Liver (tissue), 9 donors: ENCODE measurements around the gene MS4A6E. TPM values are rescaled to one million over a fixed set of nuclear protein-coding genes. Genes with fewer than 3 reads are reported as not detected.

Source experiments
- DNase-seq: peaks from one replicate; pipeline ENCODE4 v3.0.0-alpha.2; 2017; ENCODE audit warnings: low spot score
- H3K27ac ChIP-seq, 2 donors: one replicate each; pipeline ENCODE4 v1.7.0; 2013; ENCODE audit warnings: inconsistent platforms in 2 of 2, low read length in 2 of 2, control low read depth in 1 of 2, low read depth in 1 of 2, mild to moderate bottlenecking in 1 of 2
- H3K27me3 ChIP-seq, 4 donors: one replicate each; pipeline versions ENCODE4 v1.6.1 to v1.7.0; 2013; ENCODE audit warnings: low read length in 3 of 4, inconsistent platforms in 1 of 4, mild to moderate bottlenecking in 1 of 4, moderate library complexity in 1 of 4; ENCODE audit not compliant: control insufficient read depth in 4 of 4, insufficient read depth in 4 of 4
- H3K36me3 ChIP-seq, 4 donors: one replicate each; pipeline versions ENCODE4 v1.6.1 to v1.7.0; 2013; ENCODE audit warnings: low read length in 3 of 4, mild to moderate bottlenecking in 3 of 4, low read depth in 1 of 4, moderate library complexity in 1 of 4; ENCODE audit not compliant: control insufficient read depth in 4 of 4, insufficient read depth in 3 of 4
- H3K4me1 ChIP-seq, 4 donors: one replicate each; pipeline versions ENCODE4 v1.6.1 to v1.7.0; 2013; ENCODE audit warnings: low read length in 3 of 4, mild to moderate bottlenecking in 3 of 4, moderate library complexity in 1 of 4; ENCODE audit not compliant: control insufficient read depth in 4 of 4, insufficient read depth in 4 of 4
- H3K4me3 ChIP-seq, 3 donors: one replicate each; pipeline versions ENCODE4 v1.6.1 to v1.7.0; 2013; ENCODE audit warnings: low read length in 3 of 3, control low read depth in 1 of 3, low read depth in 1 of 3, mild to moderate bottlenecking in 1 of 3
- H3K9ac ChIP-seq, 2 donors: one replicate each; pipeline ENCODE4 v1.7.0; 2013; ENCODE audit warnings: low read length in 2 of 2, mild to moderate bottlenecking in 2 of 2, moderate library complexity in 2 of 2, control low read depth in 1 of 2, low read depth in 1 of 2
- H3K9me3 ChIP-seq, 4 donors: one replicate each; pipeline versions ENCODE4 v1.6.1 to v1.7.0; 2013; ENCODE audit warnings: low read length in 3 of 4; ENCODE audit not compliant: control insufficient read depth in 4 of 4
- ATF3 ChIP-seq: IDR thresholded peaks from 2 replicates; pipeline ENCODE4 v1.6.1; 2016; ENCODE audit warnings: antibody characterized with exemption
- CTCF ChIP-seq: fragments of 150-350 bp; IDR thresholded peaks from 2 replicates; pipeline ENCODE4 v1.5.1; 2017; ENCODE audit warnings: improper control_type of control experiment, low read depth, low read length; ENCODE audit not compliant: missing input control
- EGR1 ChIP-seq, 2 donors: IDR thresholded peaks; 2 replicates each; pipeline ENCODE4 v1.6.1; 2016 to 2018; ENCODE audit warnings: antibody characterized with exemption in 2 of 2, low read depth in 2 of 2
- FOXA1 ChIP-seq: IDR thresholded peaks from 2 replicates; pipeline ENCODE4 v1.6.1; 2016; ENCODE audit warnings: antibody characterized with exemption
- FOXA2 ChIP-seq: IDR thresholded peaks from 2 replicates; pipeline ENCODE4 v1.6.1; 2016; ENCODE audit warnings: antibody characterized with exemption
- GABPA ChIP-seq, 2 donors: IDR thresholded peaks in 1 of 2; conservative IDR thresholded peaks in 1 of 2; 2 replicates each; pipeline ENCODE4 v1.6.1; 2016; ENCODE audit warnings: antibody characterized with exemption in 2 of 2, mild to moderate bottlenecking in 1 of 2, moderate library complexity in 1 of 2
- HNF4A ChIP-seq, 2 donors: conservative IDR thresholded peaks; 2 replicates each; pipeline ENCODE4 v1.6.1; 2016; ENCODE audit warnings: antibody characterized with exemption in 2 of 2, mild to moderate bottlenecking in 2 of 2
- HNF4G ChIP-seq: IDR thresholded peaks from 2 replicates; pipeline ENCODE4 v1.6.1; 2016; ENCODE audit warnings: antibody characterized with exemption
- JUND ChIP-seq, 2 donors: IDR thresholded peaks; 2 replicates each; pipeline ENCODE4 v1.6.1; 2016; ENCODE audit warnings: antibody characterized with exemption in 2 of 2
- MAX ChIP-seq: IDR thresholded peaks from 2 replicates; pipeline ENCODE4 v1.6.1; 2016; ENCODE audit warnings: antibody characterized with exemption
- NR2F2 ChIP-seq: IDR thresholded peaks from 2 replicates; pipeline ENCODE4 v1.6.1; 2016; ENCODE audit warnings: antibody characterized with exemption
- RAD21 ChIP-seq, 2 donors: IDR thresholded peaks; 2 replicates each; pipeline ENCODE4 v1.6.1; 2016; ENCODE audit warnings: antibody characterized with exemption in 2 of 2, mild to moderate bottlenecking in 2 of 2
- REST ChIP-seq: IDR thresholded peaks from 2 replicates; pipeline ENCODE4 v1.6.1; 2016; ENCODE audit warnings: antibody characterized with exemption, mild to moderate bottlenecking
- RXRA ChIP-seq, 2 donors: IDR thresholded peaks; 2 replicates each; pipeline ENCODE4 v1.6.1; 2017 to 2018; ENCODE audit warnings: antibody characterized with exemption in 2 of 2, mild to moderate bottlenecking in 1 of 2
- SP1 ChIP-seq: IDR thresholded peaks from 2 replicates; pipeline ENCODE4 v1.6.1; 2018; ENCODE audit warnings: antibody characterized with exemption, mild to moderate bottlenecking
- TAF1 ChIP-seq: conservative IDR thresholded peaks from 2 replicates; pipeline ENCODE4 v1.6.1; 2016; ENCODE audit warnings: antibody characterized with exemption, mild to moderate bottlenecking
- YY1 ChIP-seq: IDR thresholded peaks from 2 replicates; pipeline ENCODE4 v1.6.1; 2016; ENCODE audit warnings: antibody characterized with exemption, mild to moderate bottlenecking
- ZBTB33 ChIP-seq: IDR thresholded peaks from 2 replicates; pipeline ENCODE4 v1.6.1; 2016; ENCODE audit warnings: antibody characterized with exemption
- WGBS: extraction: QIAGEN DNeasy Blood & Tissue Kit; methylation state at CpG from one replicate; pipeline ENCODE4 v1.1.7; 2013; 5-methylcytosine and 5-hydroxymethylcytosine counted together
- polyA plus RNA-seq, 2 donors: library from polyadenylated mRNA; stranded (reverse) in 1 of 2; unstranded in 1 of 2; fragments of 200-250 nt in 1 of 2; fragments of >200 nt in 1 of 2; fragmentation: Nextera tagmentation in 1 of 2; extraction: Ambion mirVana in 1 of 2; gene quantifications; one replicate each; pipeline versions ENCODE4 v1.2.1 to v1.2.3, GENCODE V29; 2013 to 2015
- total RNA-seq, 2 donors: library from RNA; depleted of rRNA; stranded (reverse); fragments of >200 nt; gene quantifications; one replicate each; pipeline ENCODE4 v1.2.3, GENCODE V29; 2014
- donor health status: healthy.
- donor health status: healthy.
- donor health status: healthy.
- donor health status: healthy.
- donor health status: healthy.

The MS4A6E gene
- total and polyA plus RNA-seq, 4 donors = 0.22 to 0.75 TPM; not detected in 2

GRCh38 chr11:60371854-60372253, 44.8 kb downstream of the MS4A6E start:
- TF ChIP-seq SP1 = no peak
- TF ChIP-seq TAF1 = no peak
- TF ChIP-seq REST = no peak
- no peak for TF ChIP-seq FOXA1
- TF ChIP-seq FOXA2 = no peak
- no peak for TF ChIP-seq JUND (IDR thresholded peaks at IDR 0.05)
- no peak for TF ChIP-seq EGR1 (IDR thresholded peaks at IDR 0.05; ENCODE audit: low read depth in 2 of 2)
- TF ChIP-seq MAX = no peak
- TF ChIP-seq ATF3 = no peak
- no peak for TF ChIP-seq HNF4G
- TF ChIP-seq RXRA (IDR thresholded peaks at IDR 0.05) = no peak
- TF ChIP-seq YY1 = no peak
- no peak for TF ChIP-seq NR2F2
- no peak for TF ChIP-seq GABPA (IDR thresholded peaks at IDR 0.05 in 1 of 2, conservative IDR thresholded peaks at IDR 0.05 in 1 of 2)
- TF ChIP-seq CTCF = no peak
- TF ChIP-seq ZBTB33 = no peak
- TF ChIP-seq HNF4A (conservative IDR thresholded peaks at IDR 0.05) = no peak
- TF ChIP-seq RAD21 (IDR thresholded peaks at IDR 0.05) = no peak
- 58% methylated on average over 1 of the region's 1 CpG for WGBS
- no peaks in the 10 kb centered on the region for H3K36me3 ChIP-seq
- no peak for DNase-seq
- no peak overlapping the region for H3K27ac ChIP-seq
- no peaks in the 10 kb centered on the region for H3K4me1 ChIP-seq
- H3K9me3 ChIP-seq = no peaks in the 10 kb centered on the region
- H3K4me3 ChIP-seq = no peak overlapping the region
- H3K9ac ChIP-seq = no peak overlapping the region
- peaks cover 0 to 3% (median 0%) of the 10 kb centered on the region in 4 donors for H3K27me3 ChIP-seq
